Measurements from ENCODE around the gene RNU7-1.
A peak's percentile ranks its signal among the peaks of the same experiment; 100 is the strongest.

RNU7-1 gene

DNA sequence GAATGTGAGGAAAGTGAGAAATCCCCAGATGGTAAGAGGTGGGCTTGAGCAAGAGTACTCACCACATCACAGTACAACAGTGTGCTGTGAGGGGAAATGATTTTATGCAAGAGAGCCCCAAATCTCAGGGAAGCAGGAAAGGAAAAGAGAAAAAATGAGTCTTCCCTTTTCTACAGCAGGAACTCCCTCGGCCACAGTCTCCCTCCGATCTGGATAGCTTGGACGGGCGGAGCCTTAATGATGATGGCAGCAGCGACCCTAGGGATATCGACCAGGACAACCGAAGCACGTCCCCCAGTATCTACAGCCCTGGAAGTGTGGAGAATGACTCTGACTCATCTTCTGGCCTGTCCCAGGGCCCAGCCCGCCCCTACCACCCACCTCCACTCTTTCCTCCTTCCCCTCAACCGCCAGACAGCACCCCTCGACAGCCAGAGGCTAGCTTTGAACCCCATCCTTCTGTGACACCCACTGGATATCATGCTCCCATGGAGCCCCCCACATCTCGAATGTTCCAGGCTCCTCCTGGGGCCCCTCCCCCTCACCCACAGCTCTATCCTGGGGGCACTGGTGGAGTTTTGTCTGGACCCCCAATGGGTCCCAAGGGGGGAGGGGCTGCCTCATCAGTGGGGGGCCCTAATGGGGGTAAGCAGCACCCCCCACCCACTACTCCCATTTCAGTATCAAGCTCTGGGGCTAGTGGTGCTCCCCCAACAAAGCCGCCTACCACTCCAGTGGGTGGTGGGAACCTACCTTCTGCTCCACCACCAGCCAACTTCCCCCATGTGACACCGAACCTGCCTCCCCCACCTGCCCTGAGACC is 8.0 kb upstream of the RNU7-1 start:
- in situ Hi-C loops (cut with HindIII; ENCODE audit: low pct_ligation_motif_present, low sequenced_read_pairs), result no loop called here
- Histone ChIP-seq H3K27me3 (replicated peaks) (no peaks in the 10 kb centered on the region), H3K4me3 (ENCODE audit: low read depth, low read length) (no peak overlapping the region), H3K36me3 (replicated peaks) (peaks cover 39% of the 10 kb centered on the region), H3K27ac (no peak overlapping the region)
- TF ChIP-seq, protein P1, sequence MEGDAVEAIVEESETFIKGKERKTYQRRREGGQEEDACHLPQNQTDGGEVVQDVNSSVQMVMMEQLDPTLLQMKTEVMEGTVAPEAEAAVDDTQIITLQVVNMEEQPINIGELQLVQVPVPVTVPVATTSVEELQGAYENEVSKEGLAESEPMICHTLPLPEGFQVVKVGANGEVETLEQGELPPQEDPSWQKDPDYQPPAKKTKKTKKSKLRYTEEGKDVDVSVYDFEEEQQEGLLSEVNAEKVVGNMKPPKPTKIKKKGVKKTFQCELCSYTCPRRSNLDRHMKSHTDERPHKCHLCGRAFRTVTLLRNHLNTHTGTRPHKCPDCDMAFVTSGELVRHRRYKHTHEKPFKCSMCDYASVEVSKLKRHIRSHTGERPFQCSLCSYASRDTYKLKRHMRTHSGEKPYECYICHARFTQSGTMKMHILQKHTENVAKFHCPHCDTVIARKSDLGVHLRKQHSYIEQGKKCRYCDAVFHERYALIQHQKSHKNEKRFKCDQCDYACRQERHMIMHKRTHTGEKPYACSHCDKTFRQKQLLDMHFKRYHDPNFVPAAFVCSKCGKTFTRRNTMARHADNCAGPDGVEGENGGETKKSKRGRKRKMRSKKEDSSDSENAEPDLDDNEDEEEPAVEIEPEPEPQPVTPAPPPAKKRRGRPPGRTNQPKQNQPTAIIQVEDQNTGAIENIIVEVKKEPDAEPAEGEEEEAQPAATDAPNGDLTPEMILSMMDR (IDR thresholded peaks at IDR 0.05; ENCODE audit: low read depth, low read length, missing control alignments), result no peak
- DNase-seq, result no peak

DNA sequence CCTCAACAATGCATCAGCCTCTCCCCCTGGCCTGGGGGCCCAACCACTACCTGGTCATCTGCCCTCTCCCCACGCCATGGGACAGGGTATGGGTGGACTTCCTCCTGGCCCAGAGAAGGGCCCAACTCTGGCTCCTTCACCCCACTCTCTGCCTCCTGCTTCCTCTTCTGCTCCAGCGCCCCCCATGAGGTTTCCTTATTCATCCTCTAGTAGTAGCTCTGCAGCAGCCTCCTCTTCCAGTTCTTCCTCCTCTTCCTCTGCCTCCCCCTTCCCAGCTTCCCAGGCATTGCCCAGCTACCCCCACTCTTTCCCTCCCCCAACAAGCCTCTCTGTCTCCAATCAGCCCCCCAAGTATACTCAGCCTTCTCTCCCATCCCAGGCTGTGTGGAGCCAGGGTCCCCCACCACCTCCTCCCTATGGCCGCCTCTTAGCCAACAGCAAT is 7.4 kb upstream of the RNU7-1 start:
- Histone ChIP-seq H3K4me3 (ENCODE audit: low read depth, low read length) (no peak overlapping the region), H3K27ac (no peak overlapping the region)
- in situ Hi-C loops (cut with HindIII; ENCODE audit: low pct_ligation_motif_present, low sequenced_read_pairs), result no loop called here

DNA sequence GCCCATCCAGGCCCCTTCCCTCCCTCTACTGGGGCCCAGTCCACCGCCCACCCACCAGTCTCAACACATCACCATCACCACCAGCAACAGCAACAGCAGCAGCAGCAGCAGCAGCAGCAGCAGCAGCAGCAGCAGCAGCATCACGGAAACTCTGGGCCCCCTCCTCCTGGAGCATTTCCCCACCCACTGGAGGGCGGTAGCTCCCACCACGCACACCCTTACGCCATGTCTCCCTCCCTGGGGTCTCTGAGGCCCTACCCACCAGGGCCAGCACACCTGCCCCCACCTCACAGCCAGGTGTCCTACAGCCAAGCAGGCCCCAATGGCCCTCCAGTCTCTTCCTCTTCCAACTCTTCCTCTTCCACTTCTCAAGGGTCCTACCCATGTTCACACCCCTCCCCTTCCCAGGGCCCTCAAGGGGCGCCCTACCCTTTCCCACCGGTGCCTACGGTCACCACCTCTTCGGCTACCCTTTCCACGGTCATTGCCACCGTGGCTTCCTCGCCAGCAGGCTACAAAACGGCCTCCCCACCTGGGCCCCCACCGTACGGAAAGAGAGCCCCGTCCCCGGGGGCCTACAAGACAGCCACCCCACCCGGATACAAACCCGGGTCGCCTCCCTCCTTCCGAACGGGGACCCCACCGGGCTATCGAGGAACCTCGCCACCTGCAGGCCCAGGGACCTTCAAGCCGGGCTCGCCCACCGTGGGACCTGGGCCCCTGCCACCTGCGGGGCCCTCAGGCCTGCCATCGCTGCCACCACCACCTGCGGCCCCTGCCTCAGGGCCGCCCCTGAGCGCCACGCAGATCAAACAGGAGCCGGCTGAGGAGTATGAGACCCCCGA is 6.8 kb upstream of the RNU7-1 start:
- H3K36me3 ChIP-seq (replicated peaks), result peaks cover 42% of the 10 kb centered on the region
- no peak overlapping the region for H3K27ac ChIP-seq
- no peak for DNase-seq
- TF ChIP-seq, protein P1 (IDR thresholded peaks at IDR 0.05; ENCODE audit: low read depth, low read length, missing control alignments), result no peak
- no peaks in the 10 kb centered on the region for H3K27me3 ChIP-seq (replicated peaks)
- in situ Hi-C loops (cut with HindIII; ENCODE audit: low pct_ligation_motif_present, low sequenced_read_pairs), result no loop called here
- H3K4me3 ChIP-seq (ENCODE audit: low read depth, low read length), result peak overlapping the region; percentile 66

More for the DNA sequence above, 7.4 kb upstream of the RNU7-1 start:
- DNase-seq, result no peak
- TF ChIP-seq, protein P1 (IDR thresholded peaks at IDR 0.05; ENCODE audit: low read depth, low read length, missing control alignments), result no peak
- no peaks in the 10 kb centered on the region for H3K27me3 ChIP-seq (replicated peaks)
- H3K36me3 ChIP-seq (replicated peaks), result peaks cover 41% of the 10 kb centered on the region

DNA sequence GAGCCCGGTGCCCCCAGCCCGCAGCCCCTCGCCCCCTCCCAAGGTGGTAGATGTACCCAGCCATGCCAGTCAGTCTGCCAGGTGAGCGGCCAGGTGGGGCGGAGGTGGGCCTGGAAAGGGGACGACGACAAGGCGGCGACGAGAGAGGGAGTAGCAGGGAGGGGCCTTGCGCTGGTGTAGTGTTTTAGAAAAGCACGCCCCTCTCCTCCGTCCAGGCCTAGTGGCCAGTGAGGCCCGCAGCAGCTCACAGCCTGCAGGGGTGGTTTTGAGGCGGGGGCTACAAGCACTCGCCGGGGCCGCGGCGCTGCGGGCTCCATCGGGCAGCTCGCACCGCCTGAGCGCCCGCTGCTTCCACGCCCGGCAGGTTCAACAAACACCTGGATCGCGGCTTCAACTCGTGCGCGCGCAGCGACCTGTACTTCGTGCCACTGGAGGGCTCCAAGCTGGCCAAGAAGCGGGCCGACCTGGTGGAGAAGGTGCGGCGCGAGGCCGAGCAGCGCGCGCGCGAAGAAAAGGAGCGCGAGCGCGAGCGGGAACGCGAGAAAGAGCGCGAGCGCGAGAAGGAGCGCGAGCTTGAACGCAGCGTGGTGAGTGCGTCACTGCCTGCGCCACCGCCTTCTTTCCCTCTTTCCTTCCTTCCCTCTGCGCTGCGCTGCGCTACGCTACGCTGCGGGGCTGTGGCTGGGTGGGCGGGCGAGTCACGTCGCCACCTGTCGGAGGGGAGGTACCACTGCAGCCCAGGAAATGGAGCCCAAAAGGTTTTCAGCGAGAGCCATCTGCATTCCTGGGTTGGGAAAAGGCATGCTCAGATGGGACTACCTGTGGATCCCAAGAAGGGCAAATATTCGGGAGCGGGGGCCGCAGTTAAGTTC is 5.9 kb upstream of the RNU7-1 start:
- TF ChIP-seq, protein P1 (IDR thresholded peaks at IDR 0.05; ENCODE audit: low read depth, low read length, missing control alignments), result peak; percentile 95
- H3K4me3 ChIP-seq (ENCODE audit: low read depth, low read length), result peak overlapping the region; percentile 66

DNA sequence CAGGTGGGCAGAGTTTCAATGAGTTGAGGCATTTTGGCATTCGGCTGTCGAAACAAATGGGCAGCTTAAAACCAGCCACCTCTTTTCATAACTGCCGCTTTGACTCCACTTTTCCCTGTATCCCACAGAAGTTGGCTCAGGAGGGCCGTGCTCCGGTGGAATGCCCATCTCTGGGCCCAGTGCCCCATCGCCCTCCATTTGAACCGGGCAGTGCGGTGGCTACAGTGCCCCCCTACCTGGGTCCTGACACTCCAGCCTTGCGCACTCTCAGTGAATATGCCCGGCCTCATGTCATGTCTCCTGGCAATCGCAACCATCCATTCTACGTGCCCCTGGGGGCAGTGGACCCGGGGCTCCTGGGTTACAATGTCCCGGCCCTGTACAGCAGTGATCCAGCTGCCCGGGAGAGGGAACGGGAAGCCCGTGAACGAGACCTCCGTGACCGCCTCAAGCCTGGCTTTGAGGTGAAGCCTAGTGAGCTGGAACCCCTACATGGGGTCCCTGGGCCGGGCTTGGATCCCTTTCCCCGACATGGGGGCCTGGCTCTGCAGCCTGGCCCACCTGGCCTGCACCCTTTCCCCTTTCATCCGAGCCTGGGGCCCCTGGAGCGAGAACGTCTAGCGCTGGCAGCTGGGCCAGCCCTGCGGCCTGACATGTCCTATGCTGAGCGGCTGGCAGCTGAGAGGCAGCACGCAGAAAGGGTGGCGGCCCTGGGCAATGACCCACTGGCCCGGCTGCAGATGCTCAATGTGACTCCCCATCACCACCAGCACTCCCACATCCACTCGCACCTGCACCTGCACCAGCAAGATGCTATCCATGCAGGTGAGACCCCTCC is 5.0 kb upstream of the RNU7-1 start:
- DNase-seq, result no peak

More for the DNA sequence above, 5.9 kb upstream of the RNU7-1 start:
- H3K36me3 ChIP-seq (replicated peaks), result peaks cover 38% of the 10 kb centered on the region
- in situ Hi-C loops (cut with HindIII; ENCODE audit: low pct_ligation_motif_present, low sequenced_read_pairs), result no loop called here
- H3K27ac ChIP-seq, result peak overlapping the region; percentile 65
- peak; percentile 84 for DNase-seq
- no peaks in the 10 kb centered on the region for H3K27me3 ChIP-seq (replicated peaks)

More for the DNA sequence above, 5.0 kb upstream of the RNU7-1 start:
- no peak overlapping the region for H3K27ac ChIP-seq
- in situ Hi-C loops (cut with HindIII; ENCODE audit: low pct_ligation_motif_present, low sequenced_read_pairs), result no loop called here
- peak overlapping the region; percentile 26 for H3K4me3 ChIP-seq (ENCODE audit: low read depth, low read length)
- peaks cover 37% of the 10 kb centered on the region for H3K36me3 ChIP-seq (replicated peaks)
- no peaks in the 10 kb centered on the region for H3K27me3 ChIP-seq (replicated peaks)
- TF ChIP-seq, protein P1 (IDR thresholded peaks at IDR 0.05; ENCODE audit: low read depth, low read length, missing control alignments), result no peak

All from brain microvascular endothelial cell (primary cell).